Urinary bladder (tissue), 4 donors: Measurements from ENCODE around the gene ZFYVE1. TPM values are rescaled to one million over a fixed set of nuclear protein-coding genes. Genes with fewer than 3 reads are reported as not detected.
"Not testable (repeated sequence)": the region's sequence is repeated elsewhere in the genome, so short reads cannot be mapped to it uniquely, and the experiment has no call there.

Experiments used
- DNase-seq: peaks from one replicate; pipeline ENCODE4 v3.0.0-alpha.2; 2015; ENCODE audit errors: extremely low spot score
- H3K27ac ChIP-seq: one replicate; pipeline ENCODE4 v1.5.1; 2013; ENCODE audit warnings: low read depth, mild to moderate bottlenecking, moderate library complexity
- H3K36me3 ChIP-seq: one replicate; pipeline ENCODE4 v1.6.1; 2013; ENCODE audit warnings: mild to moderate bottlenecking, moderate library complexity; ENCODE audit not compliant: insufficient read depth
- H3K4me1 ChIP-seq: one replicate; pipeline ENCODE4 v1.6.1; 2013; ENCODE audit warnings: mild to moderate bottlenecking, moderate library complexity; ENCODE audit not compliant: insufficient read depth
- H3K4me3 ChIP-seq: one replicate; pipeline ENCODE4 v1.5.1; 2013; ENCODE audit warnings: low read depth, low read length
- WGBS: extraction: QIAGEN DNeasy Blood & Tissue Kit; methylation state at CpG from one replicate; pipeline ENCODE4 v1.1.7; 2013; 5-methylcytosine and 5-hydroxymethylcytosine counted together
- polyA plus RNA-seq: library from polyadenylated mRNA; stranded (reverse); fragments of 200-250 nt; gene quantifications from one replicate; pipeline ENCODE4 v1.2.3, GENCODE V29; 2013
- total RNA-seq: library from RNA; depleted of rRNA; stranded (reverse); fragments of >200 nt; gene quantifications from one replicate; pipeline ENCODE4 v1.2.3, GENCODE V29; 2014
- donor health status: healthy with polysubstance abuse.
- donor health status: healthy.

The ZFYVE1 gene
- total and polyA plus RNA-seq, 2 donors = 11.9 to 14.3 TPM

- 75% methylated on average over 10 of the region's 10 CpGs for WGBS
- Histone ChIP-seq H3K27ac (no peak overlapping the region), H3K36me3 (no peaks in the 10 kb centered on the region), H3K4me1 (no peaks in the 10 kb centered on the region), H3K4me3 (no peak overlapping the region)
- DNase-seq = no peak
These were observed 65.1 kb downstream of the ZFYVE1 start for GRCh38 chr14:72961579-72962335.

- H3K4me1 ChIP-seq, H3K4me3 ChIP-seq, H3K36me3 ChIP-seq, H3K27ac ChIP-seq, DNase-seq: not testable (repeated sequence)
- 96% methylated on average over 4 of the region's 4 CpGs for WGBS
These were observed 65.9 kb downstream of the ZFYVE1 start for GRCh38 chr14:72961016-72961415.

GRCh38 chr14:72958548-72958947 is 68.4 kb downstream of the ZFYVE1 start:
- no peak for DNase-seq

GRCh38 chr14:72957213-72957612 is 69.7 kb downstream of the ZFYVE1 start:
- Histone ChIP-seq H3K27ac (no peak overlapping the region), H3K4me1 (no peaks in the 10 kb centered on the region), H3K36me3 (no peaks in the 10 kb centered on the region), H3K4me3 (no peak overlapping the region)
- WGBS = 95% methylated on average over 3 of the region's 3 CpGs
- no peak for DNase-seq

More at GRCh38 chr14:72958548-72958947, 68.4 kb downstream of the ZFYVE1 start:
- no peaks in the 10 kb centered on the region for H3K4me1 ChIP-seq
- WGBS = 95% methylated on average over 15 of the region's 15 CpGs
- no peak overlapping the region for H3K4me3 ChIP-seq
- no peak overlapping the region for H3K27ac ChIP-seq
- H3K36me3 ChIP-seq = no peaks in the 10 kb centered on the region

GRCh38 chr14:72956741-72957140 is 70.2 kb downstream of the ZFYVE1 start:
- not testable (repeated sequence) for H3K36me3 ChIP-seq, DNase-seq, H3K4me3 ChIP-seq, H3K4me1 ChIP-seq, H3K27ac ChIP-seq
- 94% methylated on average over 9 of the region's 9 CpGs for WGBS

GRCh38 chr14:72952171-72952570 is 74.7 kb downstream of the ZFYVE1 start:
- H3K27ac ChIP-seq = no peak overlapping the region
- no peaks in the 10 kb centered on the region for H3K36me3 ChIP-seq
- no peak for DNase-seq
- WGBS = 73% methylated on average over 3 of the region's 3 CpGs
- no peaks in the 10 kb centered on the region for H3K4me1 ChIP-seq
- no peak overlapping the region for H3K4me3 ChIP-seq

GRCh38 chr14:72948481-72949138 is 78.3 kb downstream of the ZFYVE1 start:
- no peaks in the 10 kb centered on the region for H3K4me1 ChIP-seq
- no peaks in the 10 kb centered on the region for H3K36me3 ChIP-seq
- no peak overlapping the region for H3K27ac ChIP-seq
- no peak overlapping the region for H3K4me3 ChIP-seq
- 42% methylated on average over 5 of the region's 5 CpGs for WGBS
- DNase-seq = no peak

GRCh38 chr14:72947366-72948160 is 79.3 kb downstream of the ZFYVE1 start:
- H3K4me1 ChIP-seq = no peaks in the 10 kb centered on the region
- DNase-seq = no peak
- 92% methylated on average over 9 of the region's 9 CpGs for WGBS
- H3K36me3 ChIP-seq = no peaks in the 10 kb centered on the region
- H3K27ac ChIP-seq = no peak overlapping the region
- no peak overlapping the region for H3K4me3 ChIP-seq

- no peaks in the 10 kb centered on the region for H3K36me3 ChIP-seq
These were observed 80.4 kb downstream of the ZFYVE1 start for GRCh38 chr14:72946491-72946890.

GRCh38 chr14:72945356-72946027 is 81.4 kb downstream of the ZFYVE1 start:
- no peak overlapping the region for H3K4me3 ChIP-seq
- DNase-seq = no peak
- no peak overlapping the region for H3K27ac ChIP-seq
- 94% methylated on average over 13 of the region's 13 CpGs for WGBS
- no peaks in the 10 kb centered on the region for H3K36me3 ChIP-seq
- no peaks in the 10 kb centered on the region for H3K4me1 ChIP-seq

More at GRCh38 chr14:72946491-72946890, 80.4 kb downstream of the ZFYVE1 start:
- WGBS = 93% methylated on average over 8 of the region's 8 CpGs
- H3K4me1 ChIP-seq = no peaks in the 10 kb centered on the region
- H3K27ac ChIP-seq = no peak overlapping the region
- DNase-seq = no peak
- H3K4me3 ChIP-seq = no peak overlapping the region

GRCh38 chr14:72943876-72944430 is 83.0 kb downstream of the ZFYVE1 start:
- WGBS = 91% methylated on average over 13 of the region's 13 CpGs
- DNase-seq = no peak
- H3K4me1 ChIP-seq = no peaks in the 10 kb centered on the region
- no peak overlapping the region for H3K4me3 ChIP-seq
- H3K36me3 ChIP-seq = no peaks in the 10 kb centered on the region
- H3K27ac ChIP-seq = no peak overlapping the region

- Histone ChIP-seq H3K27ac (no peak overlapping the region), H3K4me1 (no peaks in the 10 kb centered on the region), H3K36me3 (no peaks in the 10 kb centered on the region), H3K4me3 (no peak overlapping the region)
- no peak for DNase-seq
- WGBS = 93% methylated on average over 14 of the region's 14 CpGs
These were observed 84.0 kb downstream of the ZFYVE1 start for GRCh38 chr14:72942934-72943333.
